ENCODE measurements around the gene FBXO40. TPM values are rescaled to one million over a fixed set of nuclear protein-coding genes. Genes with fewer than 3 reads are reported as not detected.
A peak's percentile ranks its signal among the peaks of the same experiment; 100 is the strongest.

The FBXO40 gene, protein sequence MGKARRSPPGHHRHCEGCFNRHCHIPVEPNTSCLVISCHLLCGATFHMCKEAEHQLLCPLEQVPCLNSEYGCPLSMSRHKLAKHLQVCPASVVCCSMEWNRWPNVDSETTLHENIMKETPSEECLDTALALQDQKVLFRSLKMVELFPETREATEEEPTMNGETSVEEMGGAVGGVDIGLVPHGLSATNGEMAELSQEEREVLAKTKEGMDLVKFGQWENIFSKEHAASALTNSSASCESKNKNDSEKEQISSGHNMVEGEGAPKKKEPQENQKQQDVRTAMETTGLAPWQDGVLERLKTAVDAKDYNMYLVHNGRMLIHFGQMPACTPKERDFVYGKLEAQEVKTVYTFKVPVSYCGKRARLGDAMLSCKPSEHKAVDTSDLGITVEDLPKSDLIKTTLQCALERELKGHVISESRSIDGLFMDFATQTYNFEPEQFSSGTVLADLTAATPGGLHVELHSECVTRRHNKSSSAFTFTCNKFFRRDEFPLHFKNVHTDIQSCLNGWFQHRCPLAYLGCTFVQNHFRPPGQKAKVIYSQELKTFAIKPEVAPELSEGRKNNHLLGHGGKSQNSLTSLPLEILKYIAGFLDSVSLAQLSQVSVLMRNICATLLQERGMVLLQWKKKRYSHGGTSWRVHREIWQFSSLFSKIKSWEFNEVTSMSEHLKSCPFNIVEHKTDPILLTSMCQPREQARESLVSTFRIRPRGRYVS
- total RNA-seq = 0.09 TPM
- long read RNA-seq = 0 reads

DNA sequence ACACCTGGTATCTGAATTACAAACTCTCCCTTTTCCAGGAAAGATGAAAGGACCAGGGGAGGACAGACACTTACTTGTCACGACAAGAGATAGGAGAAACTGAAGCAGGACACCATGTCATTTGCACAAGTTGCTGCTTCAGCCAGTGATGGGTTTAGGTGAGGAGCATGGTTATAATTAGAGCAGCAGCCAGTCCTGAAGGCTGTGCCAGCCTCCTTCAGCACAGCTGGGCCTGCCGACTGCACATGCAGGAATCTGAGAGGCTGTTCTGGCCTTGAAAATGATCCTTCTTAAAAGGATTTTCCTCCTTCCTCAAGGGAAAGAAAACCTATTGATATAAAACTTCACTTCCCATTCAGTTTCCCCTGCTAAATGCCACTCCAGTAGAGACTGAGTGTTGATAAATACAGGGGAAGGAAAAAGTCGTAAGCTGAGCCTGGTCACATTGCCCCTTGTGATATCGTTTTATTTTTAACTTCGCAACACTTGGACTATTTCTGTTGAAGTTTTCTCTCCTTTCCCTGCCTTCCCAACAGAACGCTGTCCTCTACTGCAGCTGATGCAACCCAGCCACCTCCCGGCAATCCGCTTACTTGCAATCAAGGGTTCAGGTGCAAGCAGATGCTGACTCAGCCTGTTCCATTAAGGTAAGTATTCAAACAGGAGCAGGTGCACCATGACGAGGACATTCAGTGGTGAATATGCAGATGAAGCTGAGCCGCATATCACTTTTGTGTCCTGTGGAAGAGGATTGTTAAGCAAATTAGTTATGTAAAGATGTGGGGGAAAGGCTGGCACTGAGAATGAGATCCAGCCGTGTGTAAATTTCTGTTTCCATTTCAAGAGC is at the start of gene FBXO40:
Gene FBXO40, plus strand, starts transcription at position 524 of the 847 bp plus-strand sequence. CDS start 27,197 bp downstream, outside the sequence.
- no peaks in the 10 kb centered on the region for H3K27me3 ChIP-seq (ENCODE audit: low read depth)
- no peaks in the 10 kb centered on the region for H3K36me3 ChIP-seq
- H3K4me1 ChIP-seq = no peaks in the 10 kb centered on the region
- no peak for TF ChIP-seq CTCF (IDR thresholded peaks at IDR 0.05)
- ATAC-seq (no peak), DNase-seq (no peak)
- intact Hi-C loops (cut with DNase I) = no loop called here
- H3K4me3 ChIP-seq = no peak within 1 kb of the TSS
- no peaks in the 10 kb centered on the region for H3K9me3 ChIP-seq
- H3K27ac ChIP-seq = no peak within 1 kb of the TSS

DNA sequence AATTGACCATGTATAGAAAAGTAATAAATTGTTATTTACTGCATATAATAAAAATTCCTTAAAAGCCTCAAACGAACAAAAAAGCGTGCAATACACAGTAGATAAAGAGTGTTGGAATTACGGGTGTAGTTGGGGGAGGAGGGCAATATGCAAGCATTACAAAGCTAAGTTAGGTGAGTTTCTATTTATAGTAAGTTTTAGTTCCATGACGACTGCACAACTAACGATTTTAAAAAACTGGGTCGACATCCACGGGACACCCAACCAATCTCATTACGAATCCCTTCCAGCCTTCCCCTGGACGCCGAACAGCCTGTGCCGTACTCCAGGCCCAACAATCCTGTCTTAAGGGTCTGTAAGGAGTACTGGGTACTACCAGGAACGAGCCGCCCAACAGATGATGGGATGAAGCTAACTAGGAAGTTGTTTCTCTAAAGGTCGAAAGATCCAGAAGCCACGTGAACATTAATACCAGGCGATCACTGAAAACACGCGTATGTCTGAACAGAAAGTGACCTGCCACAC is 48.1 kb upstream of the FBXO40 start:
- DNase-seq (no peak), ATAC-seq (peak in 1 of 2 donors; percentile 1)
- peak overlapping the region; percentile 63 for H3K4me3 ChIP-seq
- H3K9me3 ChIP-seq = no peaks in the 10 kb centered on the region
- intact Hi-C loops (cut with DNase I) = no loop called here
- TF ChIP-seq CTCF (IDR thresholded peaks at IDR 0.05) = no peak
- H3K27ac ChIP-seq = no peak overlapping the region
- H3K27me3 ChIP-seq (ENCODE audit: low read depth) = no peaks in the 10 kb centered on the region
- peaks cover 8% of the 10 kb centered on the region for H3K4me1 ChIP-seq
- H3K36me3 ChIP-seq = no peaks in the 10 kb centered on the region

- H3K9me3 ChIP-seq = no peaks in the 10 kb centered on the region
- peak within 1 kb of the TSS; percentile 80 for H3K27ac ChIP-seq
- DNase-seq (peak; percentile 94), ATAC-seq (peak; percentile 99 to 100)
- TF ChIP-seq CTCF (IDR thresholded peaks at IDR 0.05) = no peak
- no peaks in the 10 kb centered on the region for H3K27me3 ChIP-seq (ENCODE audit: low read depth)
- peak within 1 kb of the TSS; percentile 63 for H3K4me3 ChIP-seq
- H3K36me3 ChIP-seq = no peaks in the 10 kb centered on the region
- peaks cover 8% of the 10 kb centered on the region for H3K4me1 ChIP-seq
- intact Hi-C loops (cut with DNase I) = no loop called here
Observed at GRCh38 chr3:121545574-121546455, 47.4 kb upstream of the FBXO40 start, which contains the start of gene POLQ. Gene POLQ (minus strand): TSS chr3:121545988. CDS start chr3:121545877, 111 bp downstream.

DNA sequence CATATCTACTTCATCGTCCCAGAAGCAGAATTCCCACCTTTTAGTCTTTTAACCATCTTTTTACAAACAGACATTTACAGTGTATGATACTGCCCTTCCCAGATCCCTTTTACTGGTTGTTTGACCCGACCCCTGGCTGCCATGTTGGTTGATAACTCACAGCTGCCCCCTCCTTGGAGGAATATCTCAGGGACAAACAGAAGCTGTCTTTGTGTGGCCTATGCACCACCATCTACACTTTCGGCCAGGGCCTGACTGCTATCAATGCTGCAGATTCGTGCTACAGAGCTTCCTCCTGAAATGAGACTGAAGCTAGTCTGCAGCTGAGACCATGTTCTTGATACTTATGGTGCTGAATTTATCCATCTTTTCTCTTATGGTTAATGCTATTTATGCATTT is 40.8 kb upstream of the FBXO40 start:
- ATAC-seq (no peak), DNase-seq (no peak)
- Histone ChIP-seq H3K4me1 (no peaks in the 10 kb centered on the region), H3K27ac (no peak overlapping the region), H3K4me3 (no peak overlapping the region), H3K9me3 (no peaks in the 10 kb centered on the region), H3K27me3 (ENCODE audit: low read depth) (no peaks in the 10 kb centered on the region), H3K36me3 (no peaks in the 10 kb centered on the region)
- intact Hi-C loops (cut with DNase I) = no loop called here
- no peak for TF ChIP-seq CTCF (IDR thresholded peaks at IDR 0.05)
